H9 (cell line): ENCODE data around the gene PCYT2. TPM values are rescaled to one million over a fixed set of nuclear protein-coding genes. Genes with fewer than 3 reads are reported as not detected.

Experiments used
- DNase-seq: peaks from one replicate; pipeline ENCODE4 v3.0.0-alpha.2; 2017
- H2AFZ ChIP-seq: one replicate; pipeline ENCODE4 v1.6.1; 2013; ENCODE audit warnings: mild to moderate bottlenecking, low read length, control low read depth, moderate library complexity
- H2AK5ac ChIP-seq: 2 replicates; pipeline ENCODE4 v1.6.1; 2013; ENCODE audit warnings: low read length, control low read depth, mixed read lengths; ENCODE audit not compliant: insufficient read length
- H2BK120ac ChIP-seq: one replicate; pipeline ENCODE4 v1.6.1; 2013; ENCODE audit warnings: low read depth, mild to moderate bottlenecking, low read length, control low read depth, inconsistent platforms; ENCODE audit not compliant: poor library complexity, severe bottlenecking
- H2BK12ac ChIP-seq: 2 replicates; pipeline ENCODE4 v1.6.1; 2013; ENCODE audit warnings: low read length, control low read depth, mixed read lengths, low read depth; ENCODE audit not compliant: insufficient read length
- H2BK15ac ChIP-seq: 2 replicates; pipeline ENCODE4 v1.6.1; 2013; ENCODE audit warnings: low read depth, low read length, control low read depth
- H2BK20ac ChIP-seq: one replicate; pipeline ENCODE4 v1.6.1; 2013; ENCODE audit warnings: low read depth, mild to moderate bottlenecking, low read length, control low read depth, inconsistent platforms; ENCODE audit not compliant: poor library complexity, severe bottlenecking
- H2BK5ac ChIP-seq: 2 replicates; pipeline ENCODE4 v1.6.1; 2013; ENCODE audit warnings: low read length, control low read depth, mixed read lengths; ENCODE audit not compliant: insufficient read length
- H3K14ac ChIP-seq: 2 replicates; pipeline ENCODE4 v1.6.1; 2013; ENCODE audit warnings: low read length, control low read depth; ENCODE audit not compliant: insufficient read depth
- H3K18ac ChIP-seq: 2 replicates; pipeline ENCODE4 v1.6.1; 2013; ENCODE audit warnings: low read depth, mild to moderate bottlenecking, mixed read lengths, low read length, control low read depth; ENCODE audit not compliant: insufficient read length
- H3K23ac ChIP-seq: 2 replicates; pipeline ENCODE4 v1.6.1; 2013; ENCODE audit warnings: low read length, control low read depth, mixed read lengths, low read depth; ENCODE audit not compliant: insufficient read length
- H3K23me2 ChIP-seq: 2 replicates; pipeline ENCODE4 v1.6.1; 2013; ENCODE audit warnings: low read depth, mild to moderate bottlenecking, mixed read lengths, low read length, control low read depth; ENCODE audit not compliant: insufficient read length, poor library complexity, severe bottlenecking
- H3K27ac ChIP-seq: 2 replicates; pipeline ENCODE4 v1.5.1; 2013; ENCODE audit warnings: low read length, control low read depth, mixed read lengths, low read depth; ENCODE audit not compliant: insufficient read length
- H3K27me3 ChIP-seq: 2 replicates; pipeline ENCODE4 v1.6.1; 2013; ENCODE audit warnings: low read length, control low read depth, inconsistent platforms; ENCODE audit not compliant: insufficient read depth
- H3K4ac ChIP-seq: 2 replicates; pipeline ENCODE4 v1.6.1; 2013; ENCODE audit warnings: low read depth, mild to moderate bottlenecking, control low read depth, inconsistent platforms, low read length, moderate library complexity
- H3K4me1 ChIP-seq: 2 replicates; pipeline ENCODE4 v1.6.1; 2013; ENCODE audit warnings: low read length, control low read depth, inconsistent platforms; ENCODE audit not compliant: insufficient read depth
- H3K4me2 ChIP-seq: 2 replicates; pipeline ENCODE4 v1.6.1; 2013; ENCODE audit warnings: low read length, control low read depth, mixed read lengths; ENCODE audit not compliant: insufficient read length, insufficient read depth
- H3K56ac ChIP-seq: 2 replicates; pipeline ENCODE4 v1.6.1; 2013; ENCODE audit warnings: low read depth, mild to moderate bottlenecking, mixed read lengths, low read length, control low read depth; ENCODE audit not compliant: insufficient read length
- H3K79me1 ChIP-seq: 2 replicates; pipeline ENCODE4 v1.6.1; 2013; ENCODE audit warnings: low read depth, mild to moderate bottlenecking, moderate library complexity, low read length, control low read depth, inconsistent platforms; ENCODE audit not compliant: insufficient read depth, poor library complexity, severe bottlenecking
- H3K79me2 ChIP-seq: 2 replicates; pipeline ENCODE4 v1.6.1; 2013; ENCODE audit warnings: low read length, control low read depth, inconsistent platforms; ENCODE audit not compliant: insufficient read depth
- H3K9ac ChIP-seq: 2 replicates; pipeline ENCODE4 v1.6.1; 2013; ENCODE audit warnings: low read length, control low read depth, mixed read lengths; ENCODE audit not compliant: insufficient read length; ENCODE audit errors: extremely low read depth
- H3K9me3 ChIP-seq: one replicate; pipeline ENCODE4 v1.6.1; 2013; ENCODE audit warnings: low read depth, low read length, inconsistent platforms; ENCODE audit not compliant: control insufficient read depth
- H3T11ph ChIP-seq: one replicate; pipeline ENCODE4 v1.6.1; 2013; ENCODE audit warnings: mild to moderate bottlenecking, low read length, control low read depth, inconsistent platforms
- H4K20me1 ChIP-seq: one replicate; pipeline ENCODE4 v1.6.1; 2013; ENCODE audit not compliant: control insufficient read depth, insufficient read length, insufficient read depth
- H4K5ac ChIP-seq: 2 replicates; pipeline ENCODE4 v1.6.1; 2013; ENCODE audit warnings: low read depth, mild to moderate bottlenecking, mixed read lengths, low read length, control low read depth; ENCODE audit not compliant: insufficient read length
- H4K8ac ChIP-seq: replicated peaks from 2 replicates; pipeline ENCODE4 v1.6.1; 2013; ENCODE audit warnings: low read length, control low read depth, mixed read lengths, low read depth; ENCODE audit not compliant: insufficient read length
- H4K91ac ChIP-seq: 2 replicates; pipeline ENCODE4 v1.6.1; 2013; ENCODE audit warnings: low read depth, mild to moderate bottlenecking, moderate library complexity, mixed read lengths, low read length, control low read depth; ENCODE audit not compliant: insufficient read length
- H3K27ac Mint-ChIP-seq, 3 experiments: 2 replicates in 2 of 3; 3 replicates in 1 of 3; pipeline ENCODE4 v1.8.0; 2020 to 2021; ENCODE audit warnings: mixed read lengths in 3 of 3, mild to moderate bottlenecking in 1 of 3, moderate library complexity in 1 of 3
- H3K27me3 Mint-ChIP-seq: 2 replicates; pipeline ENCODE4 v1.8.0; 2021; ENCODE audit warnings: low read depth, mild to moderate bottlenecking, moderate library complexity, mixed read lengths
- H3K36me3 Mint-ChIP-seq, 3 experiments: 2 replicates in 2 of 3; 3 replicates in 1 of 3; pipeline ENCODE4 v1.8.0; 2020 to 2021; ENCODE audit warnings: low read depth in 3 of 3, mixed read lengths in 3 of 3; ENCODE audit not compliant: insufficient read depth in 1 of 3
- H3K4me1 Mint-ChIP-seq, 2 experiments: 2 replicates each; pipeline ENCODE4 v1.8.0; 2020; ENCODE audit warnings: mixed read lengths in 2 of 2
- H3K4me3 Mint-ChIP-seq, 2 experiments: 2 replicates in 1 of 2; 3 replicates in 1 of 2; pipeline ENCODE4 v1.8.0; 2020 to 2021; ENCODE audit warnings: mild to moderate bottlenecking in 2 of 2, mixed read lengths in 2 of 2, moderate library complexity in 1 of 2
- H3K9me3 Mint-ChIP-seq, 2 experiments: 2 replicates in 1 of 2; 3 replicates in 1 of 2; pipeline ENCODE4 v1.8.0; 2020; ENCODE audit warnings: mild to moderate bottlenecking in 2 of 2, mixed read lengths in 2 of 2, moderate library complexity in 1 of 2
- CTCF ChIP-seq: fragments of 200-600 bp; sonication (generic); conservative IDR thresholded peaks from 3 replicates; pipeline ENCODE4 v1.8.0; 2021; ENCODE audit warnings: antibody characterized with exemption, mild to moderate bottlenecking
- WGBS: extraction: QIAGEN DNeasy Blood & Tissue Kit; methylation state at CpG from one replicate; pipeline ENCODE4 v1.1.7; 2013; ENCODE audit warnings: missing lambda C conversion rate, low lambda C conversion rate, mixed read lengths; ENCODE audit not compliant: insufficient read length; ENCODE audit errors: extremely low coverage; 5-methylcytosine and 5-hydroxymethylcytosine counted together
- total RNA-seq: library from RNA; stranded (reverse); gene quantifications from 2 replicates; pipeline ENCODE4 v1.2.1, GENCODE V29; 2021

Gene PCYT2
- total RNA-seq, 1 experiment from 2014 or later: 24.5 TPM

GRCh38 chr17:81901167-81902022, 9.8 kb downstream of the PCYT2 start:
- Histone ChIP-seq H3K23ac (no peak overlapping the region), H3T11ph (no peak overlapping the region), H3K18ac (no peak overlapping the region), H3K23me2 (peaks cover 11% of the 10 kb centered on the region), H3K56ac (no peak overlapping the region), H3K14ac (no peak overlapping the region), H2BK5ac (no peak overlapping the region), H2BK120ac (no peak overlapping the region), H3K27ac (no peak overlapping the region), H2BK15ac (no peak overlapping the region), H2AK5ac (no peak overlapping the region), H3K4me2 (peak overlapping the region; percentile 31), H3K9me3 (no peaks in the 10 kb centered on the region), H3K9ac (no peak overlapping the region), H4K20me1 (no peaks in the 10 kb centered on the region), H2BK20ac (no peak overlapping the region), H3K79me1 (no peaks in the 10 kb centered on the region), H3K4ac (no peak overlapping the region), H4K91ac (no peak overlapping the region), H2AFZ (no peak overlapping the region), H3K4me1 (no peaks in the 10 kb centered on the region), H3K27me3 (no peaks in the 10 kb centered on the region; the same call in 1 of the 2 replicates), H2BK12ac (no peak overlapping the region), H3K79me2 (no peaks in the 10 kb centered on the region), H4K8ac (no peak overlapping the region), H4K5ac (no peak overlapping the region)
- whole genome bisulfite sequencing: no CpG with 5 or more reads among the region's 21 CpGs
- peaks cover 11% of the 10 kb centered on the region for H3K27me3 Mint-ChIP-seq
- peaks cover 8 to 33% (median 22%) of the 10 kb centered on the region in 3 experiments; a peak in 6 of 7 replicates for H3K36me3 Mint-ChIP-seq
- no peak for TF ChIP-seq CTCF
- H3K27ac Mint-ChIP-seq: no peak overlapping the region
- DNase-seq: no peak
- peak overlapping the region in 1 of 2 experiments; percentile 15; a peak in 3 of 5 replicates for H3K4me3 Mint-ChIP-seq
- H3K9me3 Mint-ChIP-seq: no peaks in the 10 kb centered on the region
- peaks cover 0 to 3% of the 10 kb centered on the region in 2 experiments; a peak in 2 of 4 replicates for H3K4me1 Mint-ChIP-seq
